ENCODE measurements around the gene CEMIP2.

The CEMIP2 gene

GRCh38 chr9:71767163-71767775, 1.0 kb downstream of the CEMIP2 start:
- TF ChIP-seq, protein P1, sequence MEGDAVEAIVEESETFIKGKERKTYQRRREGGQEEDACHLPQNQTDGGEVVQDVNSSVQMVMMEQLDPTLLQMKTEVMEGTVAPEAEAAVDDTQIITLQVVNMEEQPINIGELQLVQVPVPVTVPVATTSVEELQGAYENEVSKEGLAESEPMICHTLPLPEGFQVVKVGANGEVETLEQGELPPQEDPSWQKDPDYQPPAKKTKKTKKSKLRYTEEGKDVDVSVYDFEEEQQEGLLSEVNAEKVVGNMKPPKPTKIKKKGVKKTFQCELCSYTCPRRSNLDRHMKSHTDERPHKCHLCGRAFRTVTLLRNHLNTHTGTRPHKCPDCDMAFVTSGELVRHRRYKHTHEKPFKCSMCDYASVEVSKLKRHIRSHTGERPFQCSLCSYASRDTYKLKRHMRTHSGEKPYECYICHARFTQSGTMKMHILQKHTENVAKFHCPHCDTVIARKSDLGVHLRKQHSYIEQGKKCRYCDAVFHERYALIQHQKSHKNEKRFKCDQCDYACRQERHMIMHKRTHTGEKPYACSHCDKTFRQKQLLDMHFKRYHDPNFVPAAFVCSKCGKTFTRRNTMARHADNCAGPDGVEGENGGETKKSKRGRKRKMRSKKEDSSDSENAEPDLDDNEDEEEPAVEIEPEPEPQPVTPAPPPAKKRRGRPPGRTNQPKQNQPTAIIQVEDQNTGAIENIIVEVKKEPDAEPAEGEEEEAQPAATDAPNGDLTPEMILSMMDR (IDR thresholded peaks at IDR 0.05; ENCODE audit: low read depth, low read length): no peak
- H3K27me3 ChIP-seq: peaks cover 35% of the 10 kb centered on the region
- H3K4me3 ChIP-seq (ENCODE audit: low read depth, low read length): peak overlapping the region; percentile 74
- no peak for DNase-seq
- no peaks in the 10 kb centered on the region for H3K9me3 ChIP-seq
- H3K4me1 ChIP-seq: no peaks in the 10 kb centered on the region
- H3K36me3 ChIP-seq: no peaks in the 10 kb centered on the region

DNA sequence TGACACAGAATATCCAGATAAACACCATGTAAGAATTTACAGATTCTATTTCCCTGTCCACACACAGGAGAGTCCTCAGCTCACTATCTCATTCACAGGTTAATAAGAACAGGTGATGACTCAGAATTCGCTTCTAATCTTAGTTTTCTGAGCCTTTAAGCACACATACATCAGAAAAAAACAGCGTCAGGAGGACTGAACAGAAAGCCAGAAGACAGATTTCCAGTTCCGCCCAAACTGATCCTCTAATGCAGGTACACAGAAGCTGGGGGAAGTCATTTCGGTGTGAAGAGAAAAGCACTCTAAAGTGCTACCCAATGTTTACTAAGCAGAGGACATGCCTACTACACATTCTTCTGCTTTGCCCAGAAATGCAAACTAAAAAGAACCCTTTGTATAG, 1.6 kb downstream of the CEMIP2 start:
- DNase-seq: no peak
- H3K27me3 ChIP-seq: peaks cover 35% of the 10 kb centered on the region
- H3K9me3 ChIP-seq: no peaks in the 10 kb centered on the region
- no peak overlapping the region for H3K4me3 ChIP-seq (ENCODE audit: low read depth, low read length)
- H3K4me1 ChIP-seq: no peaks in the 10 kb centered on the region
- H3K36me3 ChIP-seq: no peaks in the 10 kb centered on the region
- TF ChIP-seq, protein P1 (IDR thresholded peaks at IDR 0.05; ENCODE audit: low read depth, low read length): no peak

DNA sequence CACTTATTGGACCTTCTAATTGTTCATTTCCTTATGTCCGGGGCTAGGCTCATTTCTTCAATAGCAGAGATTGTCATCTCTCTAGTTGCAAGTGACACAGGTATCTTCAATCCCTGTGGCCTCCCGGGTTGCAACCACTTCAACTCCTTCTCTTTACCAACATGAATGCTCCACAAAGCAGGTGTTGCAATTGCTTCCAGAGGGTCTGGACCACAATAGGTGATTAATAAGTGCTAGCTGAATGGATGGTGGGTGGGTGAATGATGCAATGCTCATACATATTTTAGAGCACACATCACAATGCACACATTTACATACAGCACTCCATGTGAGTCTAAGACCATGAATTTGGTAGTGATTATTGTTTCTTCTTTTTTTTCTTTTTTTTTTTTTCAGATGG, 2.6 kb downstream of the CEMIP2 start:
- H3K4me1 ChIP-seq: no peaks in the 10 kb centered on the region; the same call in 1 of the 2 replicates
- no peaks in the 10 kb centered on the region for H3K9me3 ChIP-seq
- no peak overlapping the region for H3K4me3 ChIP-seq (ENCODE audit: low read depth, low read length)
- DNase-seq: no peak
- H3K36me3 ChIP-seq: no peaks in the 10 kb centered on the region
- H3K27me3 ChIP-seq: peaks cover 35% of the 10 kb centered on the region
- TF ChIP-seq, protein P1 (IDR thresholded peaks at IDR 0.05; ENCODE audit: low read depth, low read length): no peak

DNA sequence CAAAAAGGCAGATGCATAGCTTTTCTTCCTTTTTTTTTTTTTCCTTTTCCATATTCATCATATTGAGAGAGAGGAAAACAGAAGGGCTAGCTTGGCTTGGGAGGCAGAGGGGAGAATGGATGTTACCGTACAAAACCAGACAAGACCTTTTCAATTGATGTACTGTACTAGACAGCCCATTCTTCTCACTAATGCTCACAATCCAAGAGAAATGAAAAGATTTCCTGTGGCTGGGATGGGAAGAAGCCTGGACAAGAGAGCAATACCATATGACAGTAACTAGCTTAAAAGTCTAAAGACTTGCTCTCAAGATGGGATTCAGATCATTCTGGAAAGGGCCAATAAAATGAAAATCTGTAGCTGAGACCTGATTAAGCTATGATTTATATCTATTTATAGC, 3.4 kb downstream of the CEMIP2 start:
- Histone ChIP-seq H3K27me3 (peaks cover 31% of the 10 kb centered on the region), H3K36me3 (no peaks in the 10 kb centered on the region), H3K9me3 (no peaks in the 10 kb centered on the region), H3K4me1 (no peaks in the 10 kb centered on the region; the same call in 1 of the 2 replicates), H3K4me3 (ENCODE audit: low read depth, low read length) (no peak overlapping the region)
- DNase-seq: no peak
- TF ChIP-seq, protein P1 (IDR thresholded peaks at IDR 0.05; ENCODE audit: low read depth, low read length): no peak

DNA sequence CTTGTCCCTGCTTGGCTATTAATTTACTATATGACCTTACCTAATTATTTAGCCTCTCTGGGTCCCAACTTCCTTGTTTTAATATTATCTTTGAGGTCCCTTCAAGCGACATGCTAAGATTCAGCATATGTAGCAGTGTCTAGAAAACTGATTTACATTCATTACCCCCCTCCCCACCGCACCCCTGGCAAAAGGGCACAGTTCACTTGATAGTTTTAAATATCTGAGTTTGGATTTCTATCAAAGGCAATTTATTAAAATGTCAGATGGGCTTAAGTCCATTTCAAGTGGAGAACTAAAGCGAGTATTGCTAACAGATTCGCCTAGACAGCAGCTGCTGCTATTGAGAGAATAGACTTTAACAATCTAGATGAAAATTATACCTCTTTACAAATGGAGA, 3.9 kb downstream of the CEMIP2 start:
- Histone ChIP-seq H3K4me3 (ENCODE audit: low read depth, low read length) (no peak overlapping the region), H3K36me3 (no peaks in the 10 kb centered on the region), H3K9me3 (no peaks in the 10 kb centered on the region), H3K4me1 (no peaks in the 10 kb centered on the region; the same call in 1 of the 2 replicates), H3K27me3 (peaks cover 27% of the 10 kb centered on the region)
- TF ChIP-seq, protein P1 (IDR thresholded peaks at IDR 0.05; ENCODE audit: low read depth, low read length): no peak
- no peak for DNase-seq

GRCh38 chr9:71763832-71764231, 4.5 kb downstream of the CEMIP2 start:
- Histone ChIP-seq H3K4me1 (no peaks in the 10 kb centered on the region; the same call in 1 of the 2 replicates), H3K4me3 (ENCODE audit: low read depth, low read length) (no peak overlapping the region), H3K36me3 (no peaks in the 10 kb centered on the region), H3K9me3 (no peaks in the 10 kb centered on the region), H3K27me3 (peaks cover 22% of the 10 kb centered on the region)
- TF ChIP-seq, protein P1 (IDR thresholded peaks at IDR 0.05; ENCODE audit: low read depth, low read length): no peak
- DNase-seq: no peak
